Measurements from ENCODE around the gene ATP6V1G2. TPM values are rescaled to one million over a fixed set of nuclear protein-coding genes. Genes with fewer than 3 reads are reported as not detected.

ATP6V1G2 gene
- total and polyA plus RNA-seq, 2 of the 8 experiments (the other 6 are each of a cell fraction or from before 2014, with no cell fraction given), result 3.0 to 5.7 TPM

DNA sequence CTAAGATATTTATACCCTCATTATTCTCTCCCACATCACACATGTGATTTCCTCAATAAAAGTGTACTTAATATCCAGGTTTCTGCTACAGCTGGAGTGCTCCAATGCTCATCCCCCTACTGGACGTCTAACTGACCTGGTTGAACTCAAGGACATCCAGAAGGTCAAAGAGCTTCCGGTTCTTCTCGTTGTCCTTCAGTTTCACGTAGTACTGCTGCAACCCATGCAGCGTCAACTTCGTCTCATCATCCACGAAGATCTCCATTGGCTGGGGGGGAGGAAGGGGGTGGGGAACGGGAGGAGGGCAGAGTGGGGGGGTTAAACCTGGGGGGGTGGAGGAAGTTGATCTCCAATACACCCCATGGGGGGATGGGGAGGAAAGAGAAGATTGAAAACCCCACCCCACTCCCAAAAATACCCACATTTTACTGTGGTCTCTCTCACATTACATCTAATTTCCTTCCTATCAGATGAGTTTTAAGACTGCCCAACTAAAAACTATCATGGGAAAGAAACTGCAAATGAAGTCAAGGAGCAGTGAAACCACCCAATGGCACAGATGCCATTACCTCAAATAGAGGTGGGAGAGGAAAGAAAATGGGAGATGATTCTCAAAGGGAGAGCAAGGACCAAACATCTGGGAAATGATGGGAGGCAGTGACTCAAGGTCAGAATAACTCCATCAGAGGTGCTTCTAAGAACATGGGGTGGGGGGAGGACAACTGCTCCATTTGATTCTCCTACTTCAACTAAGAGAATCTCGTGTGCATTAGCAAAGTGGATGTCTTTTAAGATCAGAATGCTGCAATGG is 13.6 kb downstream of the ATP6V1G2 start:
- no peak overlapping the region for H3K4ac ChIP-seq (replicated peaks; ENCODE audit: insufficient read length, low read depth, low read length)
- no peak overlapping the region for H3K27ac ChIP-seq (ENCODE audit: low read depth, low read length)
- H2BK15ac ChIP-seq (ENCODE audit: low read length), result no peak overlapping the region
- ChIA-PET POLR2A (ENCODE audit: partially characterized antibody) (interaction anchor here (0.8 to 18.4 kb wide), 14 partner anchors 10 to 324 kb away, joined by 3 to 428 read pairs (median 6); partner anchors contain the start of genes ATP6V1G2, BAG6, DDX39B and NFKBIL1), CTCF (ENCODE audit: partially characterized antibody) (interaction anchor here (1.1 to 1.7 kb wide), 3 partner anchors 13 to 65 kb away, joined by 3 to 6 read pairs (median 4); partner anchors contain the start of gene ATP6V1G2)
- H3K4me2 ChIP-seq (ENCODE audit: insufficient read depth in 1 of 2, low read depth in 2 of 2, low read length in 2 of 2), result no peak overlapping the region
- no peak overlapping the region for H2BK120ac ChIP-seq (replicated peaks; ENCODE audit: low read depth, low read length)
- H3K4me1 ChIP-seq (replicated peaks in 1 of 4; ENCODE audit: control insufficient read depth in 3 of 4, insufficient read depth in 4 of 4, low read length in 3 of 4), result peaks cover 1 to 5% (median 4%) of the 10 kb centered on the region in 4 experiments; a peak in 4 of 7 replicates
- no peak overlapping the region for H4K5ac ChIP-seq (ENCODE audit: insufficient read length, low read depth, low read length)
- H3K79me1 ChIP-seq (ENCODE audit: low read depth, low read length), result peaks cover 10% of the 10 kb centered on the region; the same call in 1 of the 2 replicates
- no peak overlapping the region for H2BK12ac ChIP-seq (ENCODE audit: low read depth, low read length)
- H4K8ac ChIP-seq (ENCODE audit: extremely low read depth, insufficient read depth, low read length), result no peak overlapping the region
- H3K9ac ChIP-seq (replicated peaks in 1 of 4; ENCODE audit: extremely low read depth in 1 of 4, low read depth in 3 of 4, low read length in 3 of 4), result no peak overlapping the region
- H3K4me3 ChIP-seq (ENCODE audit: extremely low read depth in 1 of 4, insufficient read depth in 2 of 4, low read depth in 3 of 4, low read length in 4 of 4), result no peak overlapping the region
- peaks cover 66 to 87% (median 75%) of the 10 kb centered on the region in 4 experiments for H3K36me3 ChIP-seq (ENCODE audit: control insufficient read depth in 2 of 4, insufficient read depth in 4 of 4, low read length in 3 of 4)
- no peaks in the 10 kb centered on the region for H3K9me3 ChIP-seq (ENCODE audit: insufficient read depth in 2 of 2, low read depth in 1 of 2, low read length in 1 of 2)
- H3K56ac ChIP-seq (replicated peaks; ENCODE audit: insufficient read length, low read depth, low read length), result no peak overlapping the region
- no peak overlapping the region for H2AK5ac ChIP-seq (ENCODE audit: low read depth, low read length)
- DNase-seq (ENCODE audit: low read depth in 1 of 2, low spot score in 2 of 2) (no peak), FAIRE-seq (no peak)
- no peak overlapping the region for H3K18ac ChIP-seq (ENCODE audit: extremely low read depth, low read length)
- no peak overlapping the region for H2BK5ac ChIP-seq (ENCODE audit: low read depth, low read length)
- peaks cover 4 to 33% of the 10 kb centered on the region in 2 experiments; a peak in 3 of 4 replicates for H3K79me2 ChIP-seq (ENCODE audit: control insufficient read depth in 1 of 2, insufficient read depth in 2 of 2, low read length in 2 of 2)
- H4K91ac ChIP-seq (replicated peaks; ENCODE audit: insufficient read length, low read length), result no peak overlapping the region
- H3K23ac ChIP-seq (ENCODE audit: insufficient read length), result no peak overlapping the region
- H4K20me1 ChIP-seq (replicated peaks in 1 of 2; ENCODE audit: control insufficient read depth in 1 of 2, insufficient read depth in 2 of 2, low read length in 2 of 2), result peaks cover 35 to 41% of the 10 kb centered on the region in 2 experiments
- no peaks in the 10 kb centered on the region for H3K27me3 ChIP-seq (replicated peaks in 1 of 4; ENCODE audit: control insufficient read depth in 3 of 4, extremely low read depth in 1 of 4, insufficient read depth in 3 of 4, low read length in 3 of 4)
- WGBS, 2 experiments (ENCODE audit: extremely low coverage in 1 of 2, insufficient coverage in 1 of 2, insufficient read length in 1 of 2, insufficient replicate concordance in 2 of 2, low coverage in 1 of 2, low lambda C conversion rate in 2 of 2, missing lambda C conversion rate in 1 of 2), result 90% methylated on average over 8 of the region's 9 CpGs; no CpG with 5 or more reads in 1 of the 2 experiments
- H2BK20ac ChIP-seq (ENCODE audit: low read length), result no peak overlapping the region
- no peak overlapping the region for H2AFZ ChIP-seq (ENCODE audit: low read length)
- no peak overlapping the region for H3K14ac ChIP-seq (ENCODE audit: insufficient read length)
- no peaks in the 10 kb centered on the region for H3K23me2 ChIP-seq (ENCODE audit: low read depth, low read length)
- TF ChIP-seq KDM5A (IDR thresholded peaks at IDR 0.05; ENCODE audit: low read length) (no peak), TCF12 (IDR thresholded peaks at IDR 0.05; ENCODE audit: low read depth, low read length) (no peak), ZNF274 (IDR thresholded peaks at IDR 0.05; ENCODE audit: borderline replicate concordance, extremely low read depth, low read length) (no peak), CTBP2 (IDR thresholded peaks at IDR 0.05; ENCODE audit: borderline replicate concordance, insufficient read depth, insufficient read length, low read length) (no peak), KDM1A (IDR thresholded peaks at IDR 0.05; ENCODE audit: borderline replicate concordance, low read length) (no peak), KDM4A (IDR thresholded peaks at IDR 0.05; ENCODE audit: low read depth, low read length, severe bottlenecking) (no peak), PHF8 (conservative IDR thresholded peaks at IDR 0.05; ENCODE audit: low read depth, low read length) (no peak), CHD2 (IDR thresholded peaks at IDR 0.05; ENCODE audit: low read length) (no peak), POU5F1 (IDR thresholded peaks at IDR 0.05; ENCODE audit: low read depth, low read length) (no peak)
- TF ChIP-seq, protein P1, sequence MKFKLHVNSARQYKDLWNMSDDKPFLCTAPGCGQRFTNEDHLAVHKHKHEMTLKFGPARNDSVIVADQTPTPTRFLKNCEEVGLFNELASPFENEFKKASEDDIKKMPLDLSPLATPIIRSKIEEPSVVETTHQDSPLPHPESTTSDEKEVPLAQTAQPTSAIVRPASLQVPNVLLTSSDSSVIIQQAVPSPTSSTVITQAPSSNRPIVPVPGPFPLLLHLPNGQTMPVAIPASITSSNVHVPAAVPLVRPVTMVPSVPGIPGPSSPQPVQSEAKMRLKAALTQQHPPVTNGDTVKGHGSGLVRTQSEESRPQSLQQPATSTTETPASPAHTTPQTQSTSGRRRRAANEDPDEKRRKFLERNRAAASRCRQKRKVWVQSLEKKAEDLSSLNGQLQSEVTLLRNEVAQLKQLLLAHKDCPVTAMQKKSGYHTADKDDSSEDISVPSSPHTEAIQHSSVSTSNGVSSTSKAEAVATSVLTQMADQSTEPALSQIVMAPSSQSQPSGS (IDR thresholded peaks at IDR 0.05; ENCODE audit: low read length), result no peak

Measured in H1 (cell line).